Iris pigment epithelial cell (primary cell): ENCODE data around the gene PRTN3.
"Not testable (repeated sequence)": the region's sequence is repeated elsewhere in the genome, so short reads cannot be mapped to it uniquely, and the experiment has no call there.

Source experiments
- DNase-seq: peaks from one replicate; pipeline ENCODE4 v3.0.0-alpha.2; 2011; ENCODE audit warnings: low read depth

Gene PRTN3

DNA sequence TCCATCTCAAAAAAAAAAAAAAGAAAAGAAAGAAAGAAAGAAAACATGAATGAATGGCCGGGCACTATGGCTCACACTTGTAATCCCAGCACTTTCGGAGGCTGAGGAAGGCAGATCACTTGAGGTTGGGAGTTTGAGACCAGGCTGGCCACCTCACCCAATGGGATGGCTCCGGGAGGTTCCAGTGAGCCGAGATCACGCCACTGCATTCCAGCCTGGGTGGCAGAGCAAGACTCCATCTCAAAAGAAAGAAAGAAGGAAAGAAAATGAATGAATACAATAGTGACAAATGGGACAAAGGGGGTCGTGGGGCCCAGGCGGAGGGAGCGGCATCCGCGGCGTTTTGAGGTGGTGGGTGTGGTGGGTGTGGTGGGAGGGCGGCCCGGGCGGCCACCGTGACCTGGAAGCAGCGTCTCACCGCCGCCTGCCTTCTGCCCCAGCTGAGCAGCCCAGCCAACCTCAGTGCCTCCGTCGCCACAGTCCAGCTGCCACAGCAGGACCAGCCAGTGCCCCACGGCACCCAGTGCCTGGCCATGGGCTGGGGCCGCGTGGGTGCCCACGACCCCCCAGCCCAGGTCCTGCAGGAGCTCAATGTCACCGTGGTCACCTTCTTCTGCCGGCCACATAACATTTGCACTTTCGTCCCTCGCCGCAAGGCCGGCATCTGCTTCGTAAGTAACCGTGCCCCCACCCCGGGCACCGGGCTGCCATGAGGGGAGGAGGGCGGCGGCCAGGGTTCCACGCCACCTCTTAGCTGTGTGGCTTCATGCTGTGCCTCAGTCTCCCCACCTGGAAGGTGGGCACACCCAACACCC lies 5.1 kb downstream of the PRTN3 start:
- no peak for DNase-seq

DNA sequence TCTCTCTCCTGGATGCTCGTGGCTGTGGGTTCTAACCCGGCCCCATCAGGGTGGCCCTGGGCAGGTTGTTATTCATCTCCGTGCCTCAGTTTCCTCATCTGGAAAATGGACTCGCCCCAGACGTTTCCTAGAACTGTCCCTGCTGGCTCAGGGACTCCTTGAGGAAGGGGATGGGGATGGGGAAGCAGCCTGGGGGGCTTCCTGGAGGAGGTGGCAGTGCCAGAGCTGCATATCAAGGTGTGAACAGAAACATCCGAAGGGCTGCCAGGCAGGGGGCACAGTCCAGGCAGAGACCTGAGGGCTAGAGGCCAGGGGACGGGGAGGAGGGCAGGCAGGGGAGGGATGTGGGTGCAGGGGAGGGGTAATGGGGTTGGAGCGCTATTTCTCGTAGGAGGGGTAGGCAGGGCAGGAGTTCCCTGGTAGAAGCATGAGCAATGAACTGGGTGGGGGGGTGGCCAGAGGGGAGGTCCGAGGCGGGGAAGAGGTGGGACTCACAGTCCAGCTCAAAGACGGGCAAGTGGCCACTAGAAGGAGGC lies 7.7 kb downstream of the PRTN3 start:
- no peak for DNase-seq

DNA sequence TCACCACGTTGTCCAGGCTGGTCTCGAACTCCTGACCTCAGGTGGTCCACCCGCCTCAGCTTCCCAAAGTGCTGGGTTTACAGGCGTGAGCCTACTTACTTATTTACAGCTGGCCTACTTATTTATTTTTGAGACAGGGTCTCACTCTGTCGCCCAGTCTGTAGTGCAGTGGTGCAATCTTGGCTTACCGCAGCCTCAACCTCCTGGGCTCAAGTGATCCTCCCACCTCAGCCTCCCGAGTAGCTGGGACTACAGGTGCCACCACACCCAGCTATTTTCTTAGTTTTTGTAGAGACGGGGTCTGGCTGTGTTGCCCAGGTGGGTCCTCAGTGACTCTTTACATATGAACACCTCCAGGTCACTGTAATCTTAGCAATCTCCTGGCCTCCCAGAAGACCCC lies 8.4 kb downstream of the PRTN3 start:
- not testable (repeated sequence) for DNase-seq

DNA sequence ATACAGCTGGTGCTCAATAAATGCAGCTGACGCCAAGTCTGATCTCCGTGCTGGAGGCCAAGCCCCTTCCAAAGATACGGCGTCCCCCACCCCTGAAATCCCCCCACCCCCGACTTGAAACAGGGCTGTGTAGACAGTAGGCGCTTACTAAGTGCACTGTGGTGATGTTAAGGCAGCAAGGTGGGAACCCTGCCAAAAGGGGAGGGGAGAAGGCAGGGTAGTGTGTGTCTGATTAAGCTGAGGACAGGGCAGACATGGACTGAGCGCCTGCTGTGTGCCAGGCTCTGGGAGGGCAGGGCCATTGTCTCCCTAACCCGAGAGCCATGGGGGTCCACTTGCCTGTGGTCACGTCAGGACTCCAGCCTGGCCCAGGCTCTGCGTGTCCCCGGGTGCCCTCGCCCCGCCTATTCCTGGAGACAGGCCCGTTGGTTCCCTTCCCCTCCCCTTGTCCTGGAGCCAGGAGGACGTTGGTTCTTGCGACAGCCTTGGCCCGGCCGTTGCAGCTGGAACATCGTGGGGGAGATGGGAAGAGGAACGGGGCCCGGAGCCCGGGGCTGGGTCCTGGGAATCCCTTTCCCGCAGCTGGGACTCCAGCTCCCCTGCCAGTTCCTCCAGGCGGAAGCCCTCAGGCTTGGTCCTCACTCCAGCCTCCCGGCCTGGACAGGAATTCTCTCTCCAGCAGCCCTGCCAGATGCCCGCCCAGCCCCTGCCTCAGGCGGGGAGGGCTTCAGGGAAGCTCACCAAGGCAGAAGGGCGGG lies 9.6 kb downstream of the PRTN3 start:
- DNase-seq = peak; percentile 74

DNA sequence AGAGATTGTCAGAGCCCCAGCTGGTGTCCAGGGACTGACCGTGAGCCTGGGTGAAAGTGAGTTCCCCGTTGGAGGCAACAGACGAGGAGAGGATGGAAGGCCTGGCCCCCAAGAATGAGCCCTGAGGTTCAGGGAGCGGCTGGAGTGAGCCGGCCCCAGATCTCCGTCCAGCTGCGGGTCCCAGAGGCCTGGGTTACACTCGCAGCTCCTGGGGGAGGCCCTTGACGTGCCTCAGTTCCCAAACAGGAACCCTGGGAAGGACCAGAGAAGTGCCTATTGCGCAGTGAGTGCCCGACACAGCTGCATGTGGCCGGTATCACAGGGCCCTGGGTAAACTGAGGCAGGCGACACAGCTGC lies 10.2 kb downstream of the PRTN3 start:
- no peak for DNase-seq

DNA sequence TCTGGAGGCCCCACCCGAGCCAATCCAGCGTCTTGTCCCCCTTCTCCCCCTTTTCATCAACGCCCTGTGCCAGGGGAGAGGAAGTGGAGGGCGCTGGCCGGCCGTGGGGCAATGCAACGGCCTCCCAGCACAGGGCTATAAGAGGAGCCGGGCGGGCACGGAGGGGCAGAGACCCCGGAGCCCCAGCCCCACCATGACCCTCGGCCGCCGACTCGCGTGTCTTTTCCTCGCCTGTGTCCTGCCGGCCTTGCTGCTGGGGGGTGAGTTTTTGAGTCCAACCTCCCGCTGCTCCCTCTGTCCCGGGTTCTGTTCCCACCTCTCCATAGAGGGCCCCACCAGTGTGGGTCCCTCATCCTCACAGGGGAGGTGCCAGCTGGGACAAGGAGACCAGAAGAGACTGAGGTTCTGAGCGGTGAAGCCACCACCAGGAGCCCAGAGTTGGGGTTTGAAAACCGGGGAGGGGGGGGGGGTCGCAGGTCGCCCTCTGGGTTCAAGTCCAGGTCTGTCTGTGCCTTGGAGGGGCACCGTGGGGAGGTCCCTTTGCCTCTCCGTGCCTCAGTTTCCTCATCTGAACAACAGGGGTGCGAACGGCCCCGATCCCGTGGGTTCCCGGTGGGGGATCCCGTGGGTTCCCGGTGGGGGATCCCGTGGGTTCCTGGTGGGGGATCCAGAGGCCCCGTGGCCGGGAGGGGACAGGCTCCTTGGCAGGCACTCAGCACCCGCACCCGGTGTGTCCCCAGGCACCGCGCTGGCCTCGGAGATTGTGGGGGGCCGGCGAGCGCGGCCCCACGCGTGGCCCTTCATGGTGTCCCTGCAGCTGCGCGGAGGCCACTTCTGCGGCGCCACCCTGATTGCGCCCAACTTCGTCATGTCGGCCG lies 11.6 kb downstream of the PRTN3 start, which contains the start of gene ELANE:
Gene ELANE (plus strand): TSS at position 168 of the 878 bp plus-strand sequence. CDS start 26 bp downstream, at position 194.
- DNase-seq = no peak

DNA sequence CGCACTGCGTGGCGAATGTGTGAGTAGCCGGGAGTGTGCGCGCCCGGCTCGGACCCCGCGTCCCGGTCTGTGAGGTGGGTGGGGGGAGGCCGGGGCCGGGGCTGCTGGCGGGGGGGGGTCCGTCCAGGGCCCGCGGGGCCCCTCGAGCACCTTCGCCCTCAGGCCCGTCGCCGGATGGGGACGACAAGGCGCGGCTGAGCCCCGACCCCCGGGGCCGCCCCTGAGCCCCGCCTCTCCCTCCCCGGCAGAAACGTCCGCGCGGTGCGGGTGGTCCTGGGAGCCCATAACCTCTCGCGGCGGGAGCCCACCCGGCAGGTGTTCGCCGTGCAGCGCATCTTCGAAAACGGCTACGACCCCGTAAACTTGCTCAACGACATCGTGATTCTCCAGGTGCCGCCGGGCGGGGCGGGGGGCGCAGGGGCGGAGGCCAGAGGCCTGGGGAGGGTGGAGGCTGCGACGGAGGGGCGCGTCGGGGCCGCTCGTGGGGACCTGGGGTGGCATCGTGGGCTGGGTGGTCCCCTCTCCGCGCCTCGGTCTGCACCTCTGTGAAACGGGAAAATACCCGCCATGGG lies 12.3 kb downstream of the PRTN3 start:
- no peak for DNase-seq

DNA sequence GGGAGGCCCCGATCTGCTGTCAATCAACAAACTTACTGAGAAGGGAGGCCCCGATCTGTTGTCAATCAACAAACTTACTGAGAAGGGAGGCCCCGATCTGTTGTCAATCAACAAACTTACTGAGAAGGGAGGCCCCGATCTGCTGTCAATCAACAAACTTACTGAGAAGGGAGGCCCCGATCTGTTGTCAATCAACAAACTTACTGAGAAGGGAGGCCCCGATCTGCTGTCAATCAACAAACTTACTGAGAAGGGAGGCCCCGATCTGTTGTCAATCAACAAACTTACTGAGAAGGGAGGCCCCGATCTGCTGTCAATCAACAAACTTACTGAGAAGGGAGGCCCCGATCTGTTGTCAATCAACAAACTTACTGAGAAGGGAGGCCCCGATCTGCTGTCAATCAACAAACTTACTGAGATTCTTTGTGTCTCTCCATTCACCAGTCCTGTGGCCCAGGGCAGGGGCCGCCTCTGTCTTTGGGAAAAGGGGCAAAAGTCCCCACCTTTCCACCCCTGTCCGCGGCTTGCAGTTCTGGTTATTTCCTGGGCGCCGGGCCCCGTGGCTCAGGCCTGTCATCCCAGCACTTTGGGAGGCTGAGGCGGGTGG lies 12.9 kb downstream of the PRTN3 start:
- DNase-seq = not testable (repeated sequence)

DNA sequence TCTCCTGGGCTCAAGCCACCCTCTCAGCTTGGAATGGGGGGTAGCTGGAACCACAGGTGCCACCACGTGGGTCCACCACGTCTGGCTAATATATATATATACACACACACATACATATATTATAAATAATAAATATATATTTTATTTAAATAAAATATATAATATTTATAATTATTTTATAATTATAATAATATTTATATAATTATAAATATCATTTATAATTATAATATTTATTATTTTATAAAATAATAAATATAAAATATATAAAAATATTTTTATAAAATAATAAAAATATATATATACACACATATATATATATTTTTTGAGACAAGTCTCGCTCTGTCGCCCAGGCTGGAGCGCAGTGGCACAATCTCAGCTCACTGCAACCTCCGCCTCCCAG lies 13.8 kb downstream of the PRTN3 start:
- no peak for DNase-seq

DNA sequence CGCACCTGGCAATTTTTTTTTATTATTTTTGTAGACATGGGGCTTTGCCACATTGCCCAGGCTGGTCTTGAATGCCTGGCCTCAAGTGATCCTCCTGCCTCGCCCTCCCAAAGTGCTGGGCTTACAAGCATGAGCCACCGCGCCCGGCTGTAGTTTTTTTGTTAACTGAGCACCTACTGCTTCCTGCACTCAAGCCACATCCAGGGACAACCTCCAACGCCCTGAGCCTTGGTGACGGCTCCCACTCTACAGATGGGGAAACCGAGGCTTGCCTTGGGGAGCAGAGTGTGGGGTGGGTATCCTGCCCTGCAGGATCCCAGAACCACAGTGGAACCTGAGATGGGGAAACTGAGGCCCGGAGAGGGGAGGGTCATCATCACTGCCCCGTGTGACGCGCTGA lies 14.3 kb downstream of the PRTN3 start:
- no peak for DNase-seq

DNA sequence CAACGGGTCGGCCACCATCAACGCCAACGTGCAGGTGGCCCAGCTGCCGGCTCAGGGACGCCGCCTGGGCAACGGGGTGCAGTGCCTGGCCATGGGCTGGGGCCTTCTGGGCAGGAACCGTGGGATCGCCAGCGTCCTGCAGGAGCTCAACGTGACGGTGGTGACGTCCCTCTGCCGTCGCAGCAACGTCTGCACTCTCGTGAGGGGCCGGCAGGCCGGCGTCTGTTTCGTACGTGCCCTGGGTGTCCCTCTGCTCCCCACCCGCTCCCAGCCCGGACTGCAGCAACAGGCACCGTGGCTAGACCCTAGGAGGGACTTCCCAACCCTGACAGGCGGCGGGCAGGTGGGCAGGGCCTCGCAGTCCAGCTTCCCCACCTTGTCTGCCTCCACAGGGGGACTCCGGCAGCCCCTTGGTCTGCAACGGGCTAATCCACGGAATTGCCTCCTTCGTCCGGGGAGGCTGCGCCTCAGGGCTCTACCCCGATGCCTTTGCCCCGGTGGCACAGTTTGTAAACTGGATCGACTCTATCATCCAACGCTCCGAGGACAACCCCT lies 14.8 kb downstream of the PRTN3 start:
- DNase-seq = no peak

DNA sequence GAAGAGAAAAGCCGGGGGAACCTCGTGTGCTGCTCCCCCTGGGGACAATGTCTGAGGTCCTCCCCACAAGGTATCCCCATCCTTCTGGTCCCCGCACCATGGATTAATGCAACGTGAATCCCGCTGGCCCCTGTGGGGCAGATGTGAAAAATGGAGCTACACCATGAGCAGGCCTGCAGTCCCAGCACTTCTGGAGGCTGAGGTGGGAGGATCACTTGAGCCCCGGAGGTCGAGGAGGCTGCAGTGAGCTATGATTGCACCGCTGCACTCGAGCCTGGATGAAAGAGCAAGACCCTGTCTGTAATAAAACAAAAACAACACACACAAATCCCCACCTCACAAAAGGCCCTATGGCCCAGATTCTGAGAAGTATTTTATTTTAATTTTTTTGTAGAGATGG lies 17.5 kb downstream of the PRTN3 start:
- no peak for DNase-seq

DNA sequence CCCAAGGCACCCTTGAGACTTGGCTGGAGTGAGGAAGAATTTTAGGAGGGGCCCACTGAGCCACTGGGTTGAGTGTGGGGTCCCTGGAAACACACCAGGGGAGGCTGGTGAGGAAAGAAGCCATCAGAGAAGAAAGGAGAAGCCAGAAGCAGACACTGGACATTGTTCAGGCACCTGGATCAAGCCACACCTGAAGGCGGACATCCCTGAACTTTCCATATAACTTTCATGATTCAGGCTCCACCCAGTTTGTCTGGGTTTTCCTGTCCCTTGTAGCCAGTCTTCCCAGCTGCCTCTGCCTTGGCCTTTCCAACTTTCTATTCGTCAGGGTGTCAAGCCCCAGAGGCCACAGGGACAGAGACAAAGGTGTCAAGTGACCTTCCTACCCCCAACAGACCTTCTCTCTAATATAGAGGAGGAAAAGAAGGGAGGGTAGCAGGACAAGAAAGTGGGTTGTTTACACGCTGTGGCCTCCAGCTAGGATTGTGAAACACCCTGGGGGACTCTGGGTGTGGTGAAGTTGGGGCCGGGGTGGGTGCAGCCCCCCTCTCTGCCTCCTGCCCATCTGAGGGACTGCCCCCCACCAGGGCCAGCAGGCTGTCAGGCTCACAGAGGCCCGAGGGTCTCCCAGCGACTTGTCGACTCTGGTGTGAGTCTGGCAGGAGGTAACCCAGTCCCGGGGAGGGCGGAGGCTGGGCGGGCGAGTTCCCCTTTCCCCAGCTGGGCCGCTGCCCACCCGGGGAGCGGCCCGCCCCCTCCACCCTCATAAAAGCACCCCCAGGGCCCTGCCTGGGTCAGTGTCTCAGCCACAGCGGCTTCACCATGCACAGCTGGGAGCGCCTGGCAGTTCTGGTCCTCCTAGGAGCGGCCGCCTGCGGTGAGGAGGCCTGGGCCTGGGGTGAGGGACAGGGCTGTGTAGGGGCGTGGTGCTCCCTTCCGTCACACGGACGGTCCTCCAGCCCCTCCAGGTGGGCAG lies 18.4 kb downstream of the PRTN3 start, which contains the start of gene CFD:
Gene CFD (plus strand): TSS at position 797 of the 976 bp plus-strand sequence. CDS start 26 bp downstream, at position 823.
- DNase-seq = no peak

DNA sequence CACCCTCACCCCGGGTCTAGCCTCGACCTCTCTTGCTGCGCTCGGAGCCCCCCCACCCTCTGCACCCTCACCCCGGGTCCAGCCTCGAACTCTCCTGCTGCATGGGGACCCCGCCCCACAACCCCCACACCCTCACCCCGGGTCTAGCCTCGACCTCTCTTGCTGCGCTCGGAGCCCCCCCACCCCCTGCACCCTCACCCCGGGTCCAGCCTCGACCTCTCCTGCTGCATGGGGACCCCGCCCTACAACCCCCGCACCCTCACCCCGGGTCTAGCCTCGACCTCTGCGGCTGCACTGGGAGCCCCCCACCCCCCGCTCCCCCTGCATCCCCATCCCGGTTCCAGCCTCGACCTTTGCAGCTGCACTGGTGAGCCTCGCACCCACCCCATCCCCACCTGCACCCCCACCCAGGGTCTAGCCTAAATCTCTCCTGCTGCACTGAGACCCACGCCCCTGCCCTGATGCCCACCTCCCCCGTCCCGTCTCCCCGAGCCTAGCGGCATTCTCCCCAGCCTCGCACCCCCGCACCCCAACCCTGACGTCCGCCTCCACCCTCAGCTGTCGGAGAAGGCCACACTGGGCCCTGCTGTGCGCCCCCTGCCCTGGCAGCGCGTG lies 20.4 kb downstream of the PRTN3 start:
- DNase-seq = no peak

DNA sequence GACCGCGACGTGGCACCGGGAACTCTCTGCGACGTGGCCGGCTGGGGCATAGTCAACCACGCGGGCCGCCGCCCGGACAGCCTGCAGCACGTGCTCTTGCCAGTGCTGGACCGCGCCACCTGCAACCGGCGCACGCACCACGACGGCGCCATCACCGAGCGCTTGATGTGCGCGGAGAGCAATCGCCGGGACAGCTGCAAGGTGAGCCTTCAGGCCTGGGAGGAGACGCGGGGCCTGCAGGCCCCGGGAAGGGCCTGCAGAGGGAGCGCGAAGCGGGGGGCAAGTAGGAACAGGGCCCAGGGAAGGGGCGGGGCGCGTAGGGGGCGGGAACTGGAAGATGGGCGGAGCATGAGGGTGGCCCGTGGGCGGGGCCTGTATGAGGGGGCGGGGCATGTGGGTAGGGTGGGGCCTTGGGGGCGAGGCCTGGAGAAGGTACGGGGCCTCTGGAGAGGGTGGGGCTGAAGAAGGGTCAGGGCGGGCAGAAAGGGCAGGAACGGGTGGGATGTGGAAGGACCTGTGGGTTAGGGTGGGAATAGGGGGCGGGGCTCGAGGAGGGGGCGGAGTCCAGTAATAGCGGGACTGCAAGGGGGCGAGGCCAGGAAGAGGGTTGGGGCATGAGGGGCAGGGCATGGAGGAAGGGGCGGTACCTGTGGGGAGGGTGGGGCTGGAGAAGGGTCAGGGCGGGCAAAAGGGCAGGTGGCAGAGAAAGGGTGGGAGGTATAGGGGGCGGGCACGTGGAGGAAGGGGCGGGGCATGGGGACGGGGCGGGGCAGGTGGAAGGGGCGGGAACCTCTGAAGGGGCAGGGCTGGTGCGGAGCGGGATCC lies 21.2 kb downstream of the PRTN3 start:
- peak; percentile 21 for DNase-seq

DNA sequence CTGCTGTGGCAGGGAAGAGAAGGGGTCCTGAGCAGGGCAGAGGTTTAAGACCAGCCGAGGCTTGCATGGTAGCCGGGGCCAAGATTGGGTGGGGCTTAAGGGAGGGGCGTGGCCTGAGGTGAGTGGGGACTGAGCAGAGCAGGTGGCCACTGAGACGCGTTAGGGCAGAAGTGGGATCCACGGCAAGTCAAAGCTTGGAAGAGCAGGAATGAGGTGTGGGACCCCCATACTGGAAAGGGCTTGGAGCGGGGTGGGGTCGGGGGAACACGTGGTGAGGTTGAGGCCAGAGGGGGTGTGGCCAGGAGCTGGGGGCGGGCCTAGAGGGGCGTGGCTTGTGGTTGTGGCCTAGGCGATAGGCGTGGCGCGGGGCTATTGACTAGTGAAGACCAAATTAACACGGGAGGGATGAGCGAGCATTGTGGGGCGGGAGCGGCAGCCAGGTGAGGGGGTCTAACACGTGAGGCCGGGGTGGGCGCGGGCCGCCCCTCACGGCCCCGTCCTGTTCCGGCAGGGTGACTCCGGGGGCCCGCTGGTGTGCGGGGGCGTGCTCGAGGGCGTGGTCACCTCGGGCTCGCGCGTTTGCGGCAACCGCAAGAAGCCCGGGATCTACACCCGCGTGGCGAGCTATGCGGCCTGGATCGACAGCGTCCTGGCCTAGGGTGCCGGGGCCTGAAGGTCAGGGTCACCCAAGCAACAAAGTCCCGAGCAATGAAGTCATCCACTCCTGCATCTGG lies 21.9 kb downstream of the PRTN3 start:
- DNase-seq = peak; percentile 49

DNA sequence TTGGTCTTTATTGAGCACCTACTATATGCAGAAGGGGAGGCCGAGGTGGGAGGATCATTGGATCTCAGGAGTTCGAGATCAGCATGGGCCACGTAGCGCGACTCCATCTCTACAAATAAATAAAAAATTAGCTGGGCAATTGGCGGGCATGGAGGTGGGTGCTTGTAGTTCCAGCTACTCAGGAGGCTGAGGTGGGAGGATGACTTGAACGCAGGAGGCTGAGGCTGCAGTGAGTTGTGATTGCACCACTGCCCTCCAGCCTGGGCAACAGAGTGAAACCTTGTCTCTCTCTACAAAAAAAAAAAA lies 22.5 kb downstream of the PRTN3 start:
- DNase-seq = no peak

DNA sequence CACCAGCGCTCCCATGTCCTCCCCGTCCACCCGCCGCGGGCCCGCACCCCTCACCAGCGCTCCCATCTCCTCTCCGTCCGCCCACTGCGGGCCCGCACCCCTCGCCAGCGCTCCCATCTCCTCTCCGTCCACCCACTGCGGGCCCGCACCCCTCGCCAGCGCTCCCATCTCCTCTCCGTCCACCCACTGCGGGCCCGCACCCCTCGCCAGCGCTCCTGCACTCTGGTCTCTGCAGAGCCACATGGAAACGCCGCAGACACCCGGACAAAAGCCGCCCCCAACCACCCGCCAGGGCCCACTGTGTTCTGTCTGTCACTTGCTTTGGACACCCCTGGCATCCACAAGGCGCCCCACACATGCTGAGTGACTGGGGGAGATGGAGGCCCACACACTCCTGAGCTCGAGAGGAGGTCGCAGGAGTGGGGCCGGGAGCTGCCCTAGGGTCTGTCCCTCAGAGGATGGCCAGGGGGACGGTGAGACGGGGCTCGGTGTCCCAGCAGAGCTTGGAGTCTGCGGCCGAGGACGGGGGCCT lies 26.0 kb downstream of the PRTN3 start:
- DNase-seq = no peak
